ENCODE data around the gene CYTH2.
"Not testable (repeated sequence)": the region's sequence is repeated elsewhere in the genome, so short reads cannot be mapped to it uniquely, and the experiment has no call there.

CYTH2 gene

DNA sequence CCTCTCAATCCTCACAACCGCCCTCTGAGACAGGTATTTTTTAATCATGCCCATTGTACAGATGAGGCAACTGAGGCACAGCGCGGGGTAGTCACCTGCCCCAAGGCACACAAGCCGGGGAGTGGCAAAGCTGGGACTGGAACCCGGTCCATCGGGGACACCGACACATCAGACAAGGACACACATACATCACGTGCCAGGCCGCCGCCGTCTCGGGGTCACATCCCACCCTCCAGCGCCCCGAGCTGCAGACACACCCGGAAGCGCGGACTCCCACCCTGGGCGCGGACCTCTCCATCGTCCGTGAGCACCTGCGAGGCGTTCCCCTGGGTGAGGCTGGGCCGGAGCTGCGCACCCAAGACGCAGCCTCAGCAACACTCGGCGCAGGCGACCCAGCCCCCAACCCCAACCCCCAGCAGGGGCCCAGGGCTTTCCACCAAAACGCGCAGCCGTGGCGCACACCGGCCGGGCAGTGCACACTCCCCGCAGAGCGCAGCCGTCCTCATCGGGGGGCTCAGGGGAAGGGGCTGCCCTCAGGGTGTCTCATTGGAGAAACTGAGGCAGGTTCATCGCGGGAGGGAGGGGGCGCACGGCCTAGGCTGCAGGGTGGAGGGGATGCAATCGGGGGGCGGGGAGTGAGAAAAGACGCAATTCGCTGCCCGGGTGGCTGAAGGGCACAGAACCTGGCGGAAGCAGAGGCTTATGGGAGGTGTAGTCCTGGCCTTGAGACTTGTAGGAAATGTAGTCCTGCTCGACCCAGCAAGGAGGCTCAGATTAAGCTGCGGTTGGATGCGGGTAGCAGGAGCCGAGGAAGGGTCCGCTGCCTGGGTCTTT lies 44.3 kb downstream of the CYTH2 start:
- DNase-seq = peak; percentile 76

- DNase-seq = no peak
Observed at GRCh38 chr19:48514123-48514458, 44.9 kb downstream of the CYTH2 start.

DNA sequence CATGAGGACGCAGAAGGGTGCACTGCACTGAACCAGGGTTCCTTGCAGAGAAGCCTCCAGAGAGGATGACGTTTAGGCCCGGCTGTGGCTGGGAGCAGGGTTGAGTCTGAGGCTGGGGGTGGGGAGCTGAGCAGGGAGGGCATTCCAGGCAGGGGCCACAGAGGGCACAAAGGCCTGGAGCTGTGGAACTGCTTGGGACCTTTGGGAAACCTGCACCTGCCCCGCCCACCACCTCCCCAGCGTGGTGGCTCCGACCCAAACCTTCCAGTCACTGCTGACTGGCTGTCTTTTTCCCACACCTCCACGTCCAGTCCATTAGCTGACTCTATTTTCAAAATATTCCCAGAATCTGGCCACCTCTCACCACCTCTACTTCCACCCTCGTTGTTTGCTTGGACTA lies 47.4 kb downstream of the CYTH2 start:
- no peak for DNase-seq

DNA sequence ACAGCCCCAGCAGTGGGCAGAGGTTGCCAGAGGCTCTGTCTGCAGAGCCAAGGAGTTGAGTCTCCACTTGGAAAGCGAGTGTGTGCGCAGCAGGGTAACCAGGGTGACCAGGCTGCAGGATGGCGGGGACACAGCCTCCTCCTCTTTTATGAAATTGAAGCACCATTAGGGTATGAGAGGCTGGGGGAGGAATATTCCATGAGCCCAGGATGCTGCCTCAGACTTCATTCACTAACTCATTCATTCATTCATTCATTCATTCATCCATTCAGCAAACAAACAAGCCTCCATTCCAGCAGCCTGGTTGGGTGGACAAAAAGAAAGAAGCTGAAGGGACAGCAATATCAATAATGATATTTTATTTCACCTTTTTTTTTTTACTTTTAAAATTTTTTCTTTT lies 49.0 kb downstream of the CYTH2 start:
- no peak for DNase-seq

GRCh38 chr19:48519426-48519825 lies 50.3 kb downstream of the CYTH2 start:
- DNase-seq = not testable (repeated sequence)

DNA sequence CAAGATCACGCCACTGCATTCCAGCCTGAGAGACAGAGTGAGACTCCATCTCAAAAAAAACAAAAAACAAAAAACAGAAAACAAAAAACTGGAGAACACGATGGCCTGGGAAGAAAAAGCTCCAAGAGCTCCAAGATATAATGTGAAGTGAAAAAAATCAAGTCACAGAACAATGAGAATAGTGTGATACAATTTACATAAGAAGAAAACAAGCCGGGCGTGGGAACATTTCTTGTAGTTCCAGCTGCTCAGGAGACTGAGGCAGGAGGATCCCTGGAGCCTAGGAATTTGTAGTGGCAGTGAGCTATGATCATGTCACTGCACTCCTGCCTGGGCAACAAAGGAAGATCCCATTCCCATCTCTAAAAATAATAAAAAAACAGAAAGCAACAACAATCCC lies 51.0 kb downstream of the CYTH2 start:
- no peak for DNase-seq

GRCh38 chr19:48524221-48524620 lies 55.1 kb downstream of the CYTH2 start:
- DNase-seq = no peak

DNA sequence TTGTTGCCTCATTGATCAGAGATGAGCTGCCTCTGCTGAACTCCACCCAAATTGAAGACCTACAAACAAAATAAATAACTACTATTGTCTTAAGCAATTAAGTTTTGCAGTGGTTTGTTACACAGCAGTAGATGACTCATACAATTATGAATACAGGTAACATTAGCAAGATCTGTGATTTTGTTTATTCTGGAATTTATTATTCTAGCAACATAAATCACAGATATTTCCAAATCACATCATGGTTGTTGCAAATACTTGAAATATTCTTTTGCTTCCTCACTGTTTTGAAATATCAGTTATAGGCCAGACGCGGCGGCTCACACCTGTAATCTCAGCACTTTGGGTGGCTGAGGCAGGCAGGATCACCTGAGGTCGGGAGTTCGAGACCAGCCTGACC lies 55.6 kb downstream of the CYTH2 start:
- no peak for DNase-seq

DNA sequence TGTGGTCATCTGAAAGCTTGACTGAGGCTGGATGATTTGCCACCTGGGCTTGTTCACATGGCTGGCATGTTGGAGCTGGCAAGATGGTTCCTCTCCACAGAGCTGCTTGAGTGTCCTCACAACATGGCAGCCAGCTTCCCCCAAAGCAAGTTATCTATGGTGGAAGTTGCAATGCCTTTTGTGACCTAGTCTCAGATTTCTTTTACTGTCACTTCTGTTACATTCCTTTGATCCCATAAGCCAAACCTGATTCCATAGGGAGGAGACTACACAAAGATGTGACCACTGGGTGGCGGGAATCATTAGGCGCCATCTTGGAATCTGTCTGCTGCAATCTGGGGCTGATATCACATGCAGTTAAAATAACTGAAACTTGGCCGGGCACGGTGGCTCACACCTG lies 60.0 kb downstream of the CYTH2 start:
- no peak for DNase-seq

GRCh38 chr19:48530066-48530720 lies 61.0 kb downstream of the CYTH2 start:
- peak; percentile 18 for DNase-seq

DNA sequence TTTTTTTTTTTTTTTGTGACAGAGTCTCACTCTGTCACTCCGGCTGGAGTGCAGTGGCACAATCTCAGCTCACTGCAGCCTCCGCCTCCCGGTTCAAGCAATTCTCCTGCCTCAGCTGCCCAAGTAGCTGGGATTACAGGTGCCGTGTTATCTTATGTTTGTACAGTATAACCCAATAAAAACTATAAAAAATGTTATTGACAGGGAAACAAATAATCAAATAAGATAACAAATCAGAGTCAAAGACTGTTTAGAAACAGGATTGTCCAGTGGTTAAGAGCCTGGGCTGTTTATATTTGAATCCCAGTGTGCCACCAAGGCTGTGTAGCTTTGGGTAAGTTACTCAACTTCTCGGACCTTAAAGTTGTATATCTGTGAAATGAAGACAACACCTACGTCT lies 61.6 kb downstream of the CYTH2 start:
- DNase-seq = no peak

Data from retina (tissue), 1 donor.